Loucy (cell line): ENCODE results near the gene CLSTN2.

Experiments used
- CTCF ChIP-seq: fragments of 200-600 bp; sonication (generic); conservative IDR thresholded peaks from 2 replicates; pipeline ENCODE4 v1.5.1; 2014; ENCODE audit warnings: mild to moderate bottlenecking, antibody characterized with exemption, low read length
- EZH2phosphoT487 ChIP-seq: fragments of 200-600 bp; IDR thresholded peaks from 2 replicates; pipeline ENCODE4 v1.6.1; 2018; ENCODE audit warnings: antibody characterized with exemption, mild to moderate bottlenecking, moderate library complexity, borderline replicate concordance

- TF ChIP-seq CTCF = no peak
- TF ChIP-seq EZH2phosphoT487 = no peak
Observed at GRCh38 chr3:140461250-140461649, 526.3 kb downstream of the CLSTN2 start.
